IMR-90 (cell line): ENCODE measurements around the gene LTA. TPM values are rescaled to one million over a fixed set of nuclear protein-coding genes. Genes with fewer than 3 reads are reported as not detected.

ENCODE experiments used
- ATAC-seq: fragments of 200-7000 bp; cut with Tn5 transposase; 2 replicates; pipeline ENCODE4 v1.9.1; 2020; ENCODE audit warnings: low read depth, mild to moderate bottlenecking, moderate library complexity
- BruUV-seq: library from RNA; stranded (reverse); fragments of 400-500 nt; replicated peaks from 2 replicates; lab custom pipeline; 2021; lab: Mats Ljungman, UMichigan
- CTCF ChIA-PET: fragments of 300-600 bp; formaldehyde crosslinking; extraction: SDS; loops from one replicate; lab custom pipeline; 2021; ENCODE audit warnings: antibody characterized with exemption; lab: Yijun Ruan, JAX
- POLR2A ChIA-PET: fragments of 300-600 bp; sonication (Branson Sonifier 250); formaldehyde crosslinking; loops from one replicate; lab custom pipeline; 2022; ENCODE audit warnings: antibody characterized with exemption; ENCODE audit not compliant: unreplicated experiment; lab: Charles Lee
- DNase-seq: peaks from one replicate; pipeline ENCODE4 v3.0.0; 2013
- H2AFZ ChIP-seq: replicated peaks from 2 replicates; pipeline ENCODE3; 2013; ENCODE audit warnings: low read length, mild to moderate bottlenecking; ENCODE audit not compliant: poor library complexity
- H2AK5ac ChIP-seq: 2 replicates; pipeline ENCODE4 v1.6.1; 2013; ENCODE audit warnings: low read depth, low read length, inconsistent platforms
- H2AK9ac ChIP-seq: replicated peaks from 2 replicates; pipeline ENCODE3; 2013; ENCODE audit warnings: mild to moderate bottlenecking, low read depth, low read length, moderate library complexity; ENCODE audit not compliant: poor library complexity
- H2BK120ac ChIP-seq: 2 replicates; pipeline ENCODE4 v1.6.1; 2013; ENCODE audit warnings: low read depth, low read length, inconsistent platforms
- H2BK15ac ChIP-seq: 3 replicates; pipeline ENCODE4 v1.6.1; 2013; ENCODE audit warnings: low read depth, low read length, inconsistent platforms
- H2BK20ac ChIP-seq: 2 replicates; pipeline ENCODE4 v1.6.1; 2013; ENCODE audit warnings: low read depth, mild to moderate bottlenecking, inconsistent platforms, low read length, moderate library complexity
- H2BK5ac ChIP-seq: 2 replicates; pipeline ENCODE4 v1.6.1; 2013; ENCODE audit warnings: mild to moderate bottlenecking, low read depth, low read length, inconsistent platforms; ENCODE audit not compliant: poor library complexity, severe bottlenecking
- H3K14ac ChIP-seq: replicated peaks from 2 replicates; pipeline ENCODE4 v1.6.1; 2013; ENCODE audit warnings: low read depth, low read length, inconsistent platforms
- H3K18ac ChIP-seq: 2 replicates; pipeline ENCODE4 v1.6.1; 2013; ENCODE audit warnings: low read depth, low read length, control low read depth
- H3K23ac ChIP-seq: 2 replicates; pipeline ENCODE4 v1.6.1; 2013; ENCODE audit warnings: low read depth, low read length, inconsistent platforms
- H3K27ac ChIP-seq: 2 replicates; pipeline ENCODE4 v1.5.1; 2013; ENCODE audit warnings: mild to moderate bottlenecking, control low read depth, low read length; ENCODE audit not compliant: insufficient read depth
- H3K27me3 ChIP-seq: 2 replicates; pipeline ENCODE4 v1.6.1; 2013; ENCODE audit warnings: low read length; ENCODE audit not compliant: control insufficient read depth, insufficient read depth
- H3K36me3 ChIP-seq: 2 replicates; pipeline ENCODE4 v1.6.1; 2013; ENCODE audit warnings: low read length, mixed read lengths; ENCODE audit not compliant: control insufficient read depth, insufficient read depth
- H3K4ac ChIP-seq: 2 replicates; pipeline ENCODE4 v1.6.1; 2013; ENCODE audit warnings: low read depth, low read length, inconsistent platforms
- H3K4me1 ChIP-seq: 2 replicates; pipeline ENCODE4 v1.6.1; 2013; ENCODE audit warnings: low read length, mixed read lengths; ENCODE audit not compliant: control insufficient read depth, insufficient read depth
- H3K4me2 ChIP-seq: 2 replicates; pipeline ENCODE4 v1.6.1; 2013; ENCODE audit warnings: low read depth, mild to moderate bottlenecking, control low read depth, low read length, moderate library complexity
- H3K4me3 ChIP-seq: 2 replicates; pipeline ENCODE4 v1.5.1; 2013; ENCODE audit warnings: low read depth, mild to moderate bottlenecking, control low read depth, low read length, moderate library complexity; ENCODE audit not compliant: insufficient read depth
- H3K56ac ChIP-seq: 2 replicates; pipeline ENCODE4 v1.6.1; 2013; ENCODE audit warnings: low read length, inconsistent platforms; ENCODE audit not compliant: insufficient read depth; ENCODE audit errors: extremely low read depth
- H3K79me1 ChIP-seq, 2 experiments: 2 replicates each; pipeline ENCODE4 v1.6.1; 2013; ENCODE audit warnings: low read length in 2 of 2, inconsistent platforms in 1 of 2, low read depth in 1 of 2
- H3K9ac ChIP-seq: 2 replicates; pipeline ENCODE4 v1.6.1; 2013; ENCODE audit warnings: low read depth, low read length, control low read depth
- H3K9me1 ChIP-seq: 2 replicates; pipeline ENCODE4 v1.6.1; 2013; ENCODE audit warnings: low read length, inconsistent platforms; ENCODE audit not compliant: insufficient read depth
- H3K9me3 ChIP-seq: 2 replicates; pipeline ENCODE4 v1.6.1; 2013; ENCODE audit warnings: low read length; ENCODE audit not compliant: control insufficient read depth, insufficient read depth
- H4K20me1 ChIP-seq: 2 replicates; pipeline ENCODE4 v1.6.1; 2013; ENCODE audit warnings: low read length, inconsistent platforms; ENCODE audit not compliant: insufficient read depth
- H4K5ac ChIP-seq: 2 replicates; pipeline ENCODE4 v1.6.1; 2013; ENCODE audit warnings: mild to moderate bottlenecking, low read depth, low read length, control low read depth
- H4K8ac ChIP-seq, 2 experiments: 2 replicates each; pipeline ENCODE4 v1.6.1; 2013; ENCODE audit warnings: low read depth in 2 of 2, low read length in 2 of 2, control low read depth in 1 of 2, inconsistent platforms in 1 of 2
- H4K91ac ChIP-seq: 2 replicates; pipeline ENCODE4 v1.6.1; 2013; ENCODE audit warnings: low read depth, low read length, inconsistent platforms; ENCODE audit not compliant: insufficient read depth
- CHD1 ChIP-seq: IDR thresholded peaks from 2 replicates; pipeline ENCODE4 v1.6.1; 2012; ENCODE audit warnings: low read depth, low read length, improper control_type of control experiment
- CTCF ChIP-seq: conservative IDR thresholded peaks from 2 replicates; pipeline ENCODE4 v1.5.1; 2012; ENCODE audit warnings: mild to moderate bottlenecking, low read depth, low read length, improper control_type of control experiment
- FOS ChIP-seq: fragments of 150-350 bp; IDR thresholded peaks from 2 replicates; pipeline ENCODE4 v1.6.1; 2016; ENCODE audit warnings: low read depth, low read length
- MAFK ChIP-seq: IDR thresholded peaks from 2 replicates; pipeline ENCODE4 v1.6.1; 2012; ENCODE audit warnings: low read depth, low read length, improper control_type of control experiment
- MAZ ChIP-seq: IDR thresholded peaks from 2 replicates; pipeline ENCODE4 v1.6.1; 2012; ENCODE audit warnings: low read depth, mild to moderate bottlenecking, low read length, improper control_type of control experiment, moderate library complexity, borderline replicate concordance
- MXI1 ChIP-seq: IDR thresholded peaks from 2 replicates; pipeline ENCODE4 v1.6.1; 2012; ENCODE audit warnings: low read depth, mild to moderate bottlenecking, low read length, moderate library complexity, borderline replicate concordance
- POLR2A ChIP-seq: IDR thresholded peaks from 2 replicates; pipeline ENCODE4 v1.6.1; 2012; ENCODE audit warnings: mild to moderate bottlenecking, low read depth, low read length
- RAD21 ChIP-seq: IDR thresholded peaks from 2 replicates; pipeline ENCODE4 v1.6.1; 2012; ENCODE audit warnings: low read length, improper control_type of control experiment
- RCOR1 ChIP-seq: IDR thresholded peaks from 2 replicates; pipeline ENCODE4 v1.6.1; 2012; ENCODE audit warnings: mild to moderate bottlenecking, low read length, improper control_type of control experiment; ENCODE audit not compliant: insufficient replicate concordance
- SMC3 ChIP-seq: fragments of 150-350 bp; IDR thresholded peaks from 2 replicates; pipeline ENCODE4 v1.6.1; 2016; ENCODE audit warnings: low read depth, mild to moderate bottlenecking, antibody characterized with exemption, low read length, moderate library complexity
- USF2 ChIP-seq: fragments of 150-350 bp; IDR thresholded peaks from 2 replicates; pipeline ENCODE4 v1.6.1; 2017; ENCODE audit warnings: mild to moderate bottlenecking, antibody characterized with exemption, low read length, low read depth
- WGBS, 2 experiments: methylation state at CpG; one replicate each; pipeline versions ENCODE4 v1.1.5 to v1.1.7; 2013; ENCODE audit warnings: missing lambda C conversion rate in 2 of 2; ENCODE audit not compliant: insufficient read length in 1 of 2; ENCODE audit errors: extremely low coverage in 2 of 2; 5-methylcytosine and 5-hydroxymethylcytosine counted together
- dilution Hi-C: fragments of 300-500 bp; cut with HindIII; formaldehyde crosslinking; loops from one replicate; pipeline ENCODE4 v1.14.3; 2018; ENCODE audit warnings: low sequenced_read_pairs; ENCODE audit not compliant: unreplicated experiment
- in situ Hi-C: fragments of 300-500 bp; cut with MboI; formaldehyde crosslinking; loops from 3 replicates; pipeline ENCODE4 v1.14.3; 2019; ENCODE audit warnings: low sequenced_read_pairs, inconsistent platforms, mixed read lengths
- intact Hi-C: fragments of 100-400 bp; cut with micrococcal nuclease; formaldehyde crosslinking; loops from 2 replicates; pipeline ENCODE4 v1.10.0; 2022
- polyA plus RNA-seq, 3 experiments: library from polyadenylated mRNA; depleted of rRNA; stranded (reverse); fragments of >200 nt; gene quantifications; 2 replicates each; pipeline ENCODE4 v1.2.3, GENCODE V29; 2012; ENCODE audit warnings: low replicate concordance in 1 of 3
- total RNA-seq: library from RNA; depleted of rRNA; stranded (reverse); fragments of >200 nt; gene quantifications from 2 replicates; pipeline ENCODE4 v1.2.3, GENCODE V29; 2012

The LTA gene
- total and polyA plus RNA-seq, 2 of the 4 experiments (the other 2 are of a cell fraction): not detected

GRCh38 chr6:31620586-31621319 is 48.7 kb downstream of the LTA start, which contains the start of gene PRRC2A (continued):
- peak; percentile 99 for TF ChIP-seq MAZ

- Histone ChIP-seq H3K18ac (peak overlapping the region; percentile 78), H3K9me1 (peaks cover 6% of the 10 kb centered on the region), H3K9me3 (no peaks in the 10 kb centered on the region), H2AK5ac (peak overlapping the region; percentile 97), H3K4me1 (no peaks in the 10 kb centered on the region), H3K79me1 (peaks cover 12 to 44% of the 10 kb centered on the region in 2 experiments), H2BK20ac (no peak overlapping the region), H3K4ac (peak overlapping the region; percentile 98), H3K27ac (peak overlapping the region; percentile 99), H2BK120ac (peak overlapping the region; percentile 77), H3K9ac (peak overlapping the region; percentile 100), H3K36me3 (peaks cover 35% of the 10 kb centered on the region), H2BK5ac (peak overlapping the region; percentile 98), H3K27me3 (no peaks in the 10 kb centered on the region), H3K14ac (peak overlapping the region; percentile 100), H4K20me1 (peaks cover 46% of the 10 kb centered on the region), H3K4me3 (peak overlapping the region; percentile 81), H2AFZ (peak overlapping the region; percentile 92), H4K91ac (peak overlapping the region; percentile 98), H4K5ac (peak overlapping the region; percentile 79), H3K4me2 (peak overlapping the region; percentile 98), H3K23ac (peak overlapping the region; percentile 99), H2BK15ac (peak overlapping the region; percentile 66; the same call in 2 of the 3 replicates), H3K56ac (peak overlapping the region; percentile 97), H2AK9ac (peak overlapping the region; percentile 100), H4K8ac (peak overlapping the region; percentile 99)
- ChIA-PET CTCF (interaction anchor here (1.3 kb wide), 1 partner anchor 16 kb away, joined by 4 read pairs; no protein-coding TSS in a partner anchor), POLR2A (interaction anchor here (0.6 kb wide), 1 partner anchor 243 kb away, joined by 3 read pairs; no protein-coding TSS in a partner anchor)
- intact Hi-C loops (no loop called here), dilution Hi-C loops (no loop called here), in situ Hi-C loops (no loop called here)
- WGBS, 2 experiments: 1% methylated on average over 10 of the region's 15 CpGs; no CpG with 5 or more reads in 1 of the 2 experiments
- DNase-seq (no peak), ATAC-seq (no peak)
- BruUV-seq: TSS peak; percentile 77
- TF ChIP-seq POLR2A: no peak
- no peak for TF ChIP-seq RAD21
- TF ChIP-seq CTCF: no peak
- TF ChIP-seq MXI1: no peak
- no peak for TF ChIP-seq SMC3
- TF ChIP-seq MAZ: no peak
- TF ChIP-seq MAFK: no peak
- TF ChIP-seq USF2: no peak
- no peak for TF ChIP-seq CHD1
- TF ChIP-seq FOS: no peak
- no peak for TF ChIP-seq RCOR1
Observed at GRCh38 chr6:31621320-31621939, 49.3 kb downstream of the LTA start.
